ENCODE data around the gene KRTAP10-3. TPM values are rescaled to one million over a fixed set of nuclear protein-coding genes. Genes with fewer than 3 reads are reported as not detected.

KRTAP10-3 gene
- polyA plus RNA-seq, 1 experiment = not detected

DNA sequence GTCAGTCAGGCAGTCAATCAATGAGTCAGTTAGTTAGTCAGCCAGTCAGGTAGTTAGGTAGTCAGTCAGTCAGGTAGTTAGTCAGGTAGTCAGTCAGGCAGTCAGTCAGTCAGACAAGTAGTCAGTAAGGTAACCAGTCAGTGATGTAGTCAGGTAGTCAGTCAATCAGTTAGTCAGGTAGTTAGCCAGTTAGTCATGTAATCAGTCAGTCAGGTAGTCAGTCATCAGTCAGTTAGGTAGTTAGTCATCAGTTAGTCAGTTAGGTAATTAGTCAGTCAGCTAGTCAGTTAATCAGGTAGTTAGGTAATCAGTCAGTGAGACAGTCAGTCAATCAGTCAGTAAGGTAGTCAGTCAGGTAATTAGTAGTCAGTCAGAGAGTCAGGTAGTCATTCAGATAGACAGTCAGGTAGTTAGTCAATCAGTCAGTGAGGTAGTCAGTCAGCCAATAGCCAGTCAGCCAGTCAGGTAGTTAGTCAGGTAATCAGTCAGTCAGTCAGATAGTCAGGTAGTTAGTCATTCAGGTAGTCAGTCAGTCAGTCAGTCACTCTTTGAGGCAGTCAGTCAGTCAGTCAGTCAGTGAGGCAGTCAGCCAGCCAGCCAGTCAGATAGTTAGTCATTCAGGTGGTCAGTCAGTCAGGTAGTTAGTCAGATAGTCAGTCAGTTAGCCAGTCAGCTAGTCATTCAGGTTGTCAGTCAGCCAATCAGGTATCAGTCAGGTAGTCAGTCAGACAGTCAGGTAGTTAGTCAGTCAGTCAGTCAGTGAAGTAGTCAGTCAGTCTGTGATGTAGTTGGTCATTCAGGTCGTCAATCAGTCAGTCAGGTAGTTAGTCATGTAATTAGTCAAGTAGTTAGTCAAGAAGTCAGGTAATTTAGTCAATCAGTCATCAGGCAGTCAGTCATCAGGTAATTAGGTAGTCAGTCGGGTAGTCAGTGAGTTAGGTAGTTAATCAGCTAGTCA lies 33.9 kb downstream of the KRTAP10-3 start:
- TF ChIP-seq, protein P1, sequence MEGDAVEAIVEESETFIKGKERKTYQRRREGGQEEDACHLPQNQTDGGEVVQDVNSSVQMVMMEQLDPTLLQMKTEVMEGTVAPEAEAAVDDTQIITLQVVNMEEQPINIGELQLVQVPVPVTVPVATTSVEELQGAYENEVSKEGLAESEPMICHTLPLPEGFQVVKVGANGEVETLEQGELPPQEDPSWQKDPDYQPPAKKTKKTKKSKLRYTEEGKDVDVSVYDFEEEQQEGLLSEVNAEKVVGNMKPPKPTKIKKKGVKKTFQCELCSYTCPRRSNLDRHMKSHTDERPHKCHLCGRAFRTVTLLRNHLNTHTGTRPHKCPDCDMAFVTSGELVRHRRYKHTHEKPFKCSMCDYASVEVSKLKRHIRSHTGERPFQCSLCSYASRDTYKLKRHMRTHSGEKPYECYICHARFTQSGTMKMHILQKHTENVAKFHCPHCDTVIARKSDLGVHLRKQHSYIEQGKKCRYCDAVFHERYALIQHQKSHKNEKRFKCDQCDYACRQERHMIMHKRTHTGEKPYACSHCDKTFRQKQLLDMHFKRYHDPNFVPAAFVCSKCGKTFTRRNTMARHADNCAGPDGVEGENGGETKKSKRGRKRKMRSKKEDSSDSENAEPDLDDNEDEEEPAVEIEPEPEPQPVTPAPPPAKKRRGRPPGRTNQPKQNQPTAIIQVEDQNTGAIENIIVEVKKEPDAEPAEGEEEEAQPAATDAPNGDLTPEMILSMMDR (IDR thresholded peaks at IDR 0.05; ENCODE audit: low read depth, low read length) = no peak
- Histone ChIP-seq H3K27me3 (ENCODE audit: control insufficient read depth, insufficient read depth, low read length) (no peaks in the 10 kb centered on the region), H3K27ac (ENCODE audit: low read depth, low read length) (no peak overlapping the region), H3K9me3 (ENCODE audit: control insufficient read depth, insufficient read depth, low read length) (peaks cover 73% of the 10 kb centered on the region), H3K4me3 (ENCODE audit: low read depth, low read length) (no peak overlapping the region)
- ChIA-PET CTCF (no interaction called here), POLR2A (no interaction called here)
- no peak for DNase-seq (ENCODE audit: low read depth, low spot score)

DNA sequence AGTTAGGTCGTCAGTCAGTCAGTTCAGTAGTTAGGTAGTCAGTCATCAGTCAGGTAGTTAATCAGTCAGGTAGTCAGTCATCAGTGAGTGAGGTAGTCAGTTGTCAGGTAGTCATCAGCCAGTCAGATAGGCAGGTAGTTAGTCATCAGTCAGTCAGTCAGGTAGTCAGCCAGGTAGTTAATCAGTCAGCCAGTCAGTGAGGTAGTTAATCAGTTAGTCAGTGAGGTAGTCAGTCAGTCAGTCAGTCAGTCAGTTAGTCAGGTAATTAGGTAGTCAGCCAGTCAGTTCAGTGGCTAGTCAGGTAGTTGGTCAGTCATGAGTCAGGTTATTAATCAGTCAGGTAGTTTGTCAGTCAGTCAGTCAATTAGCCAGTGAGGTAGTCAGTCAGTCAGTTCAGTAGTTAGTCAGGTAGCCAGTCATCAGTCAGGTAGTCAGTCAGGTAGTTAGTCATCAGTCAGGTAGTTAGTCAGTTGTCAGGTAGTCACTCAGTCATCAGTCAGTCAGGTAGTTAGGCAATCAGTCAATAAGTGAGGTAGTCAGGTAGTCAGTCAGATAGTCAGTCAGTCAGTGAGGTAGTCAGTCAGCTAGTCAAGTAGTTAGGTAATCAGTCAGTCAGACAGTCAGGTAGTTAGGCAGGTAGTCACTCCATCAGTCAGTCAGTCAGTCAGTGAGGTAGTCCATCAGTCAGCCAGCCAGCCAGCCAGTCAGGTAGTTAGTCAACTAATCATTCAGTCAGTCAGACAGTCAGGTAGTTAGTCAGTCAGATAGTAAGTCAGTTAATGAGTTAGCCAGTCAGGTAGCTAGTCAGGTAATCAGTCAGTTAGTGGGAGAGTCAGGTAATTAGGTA lies 34.8 kb downstream of the KRTAP10-3 start:
- TF ChIP-seq, protein P1 (IDR thresholded peaks at IDR 0.05; ENCODE audit: low read depth, low read length) = no peak
- Histone ChIP-seq H3K9me3 (ENCODE audit: control insufficient read depth, insufficient read depth, low read length) (peaks cover 71% of the 10 kb centered on the region), H3K27me3 (ENCODE audit: control insufficient read depth, insufficient read depth, low read length) (no peaks in the 10 kb centered on the region), H3K27ac (ENCODE audit: low read depth, low read length) (no peak overlapping the region), H3K4me3 (ENCODE audit: low read depth, low read length) (no peak overlapping the region)
- ChIA-PET POLR2A (no interaction called here), CTCF (no interaction called here)
- no peak for DNase-seq (ENCODE audit: low read depth, low spot score)

DNA sequence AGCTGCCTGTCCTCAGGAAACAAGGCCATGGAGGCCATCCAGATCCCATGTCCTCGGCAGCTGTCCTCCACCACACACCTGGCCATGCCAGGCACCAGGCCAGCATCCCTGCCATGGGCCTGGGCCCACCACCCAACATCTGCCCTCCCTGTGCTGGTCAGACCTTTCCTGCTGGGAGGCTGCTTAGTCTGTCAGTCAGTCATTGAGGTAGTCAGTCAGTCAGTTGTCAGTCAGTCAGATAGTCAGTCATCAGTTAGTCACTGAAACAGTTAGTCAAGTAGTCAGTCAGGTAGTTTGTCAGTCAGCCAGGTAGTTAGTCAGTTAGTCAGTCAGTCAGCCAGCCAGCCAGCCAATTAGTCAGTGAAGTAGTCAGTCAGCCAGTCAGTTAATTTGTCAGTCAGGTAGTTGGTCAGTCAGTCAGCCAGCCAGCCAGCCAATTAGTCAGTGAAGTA lies 35.8 kb downstream of the KRTAP10-3 start:
- POLR2A ChIA-PET = no interaction called here
- TF ChIP-seq, protein P1 (IDR thresholded peaks at IDR 0.05; ENCODE audit: low read depth, low read length) = no peak
- CTCF ChIA-PET = no interaction called here
- no peak for DNase-seq (ENCODE audit: low read depth, low spot score)
- H3K4me3 ChIP-seq (ENCODE audit: low read depth, low read length) = no peak overlapping the region
- H3K27me3 ChIP-seq (ENCODE audit: control insufficient read depth, insufficient read depth, low read length) = no peaks in the 10 kb centered on the region
- peaks cover 65% of the 10 kb centered on the region for H3K9me3 ChIP-seq (ENCODE audit: control insufficient read depth, insufficient read depth, low read length)
- no peak overlapping the region for H3K27ac ChIP-seq (ENCODE audit: low read depth, low read length)

DNA sequence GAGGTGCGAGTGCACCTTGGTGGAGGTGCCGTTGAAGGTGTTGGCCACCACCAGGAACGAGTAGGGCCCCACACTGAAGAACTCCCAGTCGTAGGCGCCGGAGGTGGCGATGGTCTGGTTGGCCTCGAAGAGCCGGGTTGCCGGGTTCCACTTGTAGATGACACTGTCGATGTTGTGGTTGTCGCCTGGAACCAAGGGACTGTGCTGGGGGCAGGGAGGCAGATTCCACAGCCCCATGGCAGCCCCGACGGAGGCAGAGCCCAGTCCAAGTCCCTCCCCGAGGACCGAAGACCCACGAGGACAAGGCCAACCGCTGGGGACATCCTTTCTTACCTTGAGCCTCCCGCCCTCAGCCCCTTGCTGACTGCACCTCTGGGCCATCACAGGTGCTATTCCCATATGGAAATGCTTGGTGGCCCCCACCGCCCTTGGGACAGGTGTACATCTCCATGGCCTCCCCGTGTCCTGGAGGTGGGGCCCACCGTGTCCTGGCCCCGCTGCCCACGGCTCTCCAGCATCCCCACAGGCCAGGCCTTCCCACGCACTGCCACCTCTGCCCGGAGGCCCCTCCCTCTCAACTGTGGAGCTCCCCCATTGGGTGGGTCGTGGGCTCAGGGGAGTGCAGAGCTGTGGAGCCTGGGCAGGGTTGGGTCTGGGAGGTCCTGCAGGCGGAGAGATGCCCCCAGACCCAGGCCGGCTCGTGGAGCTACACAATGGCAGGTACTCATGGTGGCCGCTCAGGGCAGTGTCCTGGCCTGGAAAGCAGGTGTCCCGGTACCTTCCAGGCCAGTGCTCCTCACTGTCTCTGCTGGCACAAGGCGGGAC lies 36.5 kb downstream of the KRTAP10-3 start:
- no peak for DNase-seq (ENCODE audit: low read depth, low spot score)
- Histone ChIP-seq H3K4me3 (ENCODE audit: low read depth, low read length) (no peak overlapping the region), H3K9me3 (ENCODE audit: control insufficient read depth, insufficient read depth, low read length) (peaks cover 64% of the 10 kb centered on the region), H3K27ac (ENCODE audit: low read depth, low read length) (no peak overlapping the region), H3K27me3 (ENCODE audit: control insufficient read depth, insufficient read depth, low read length) (no peaks in the 10 kb centered on the region)
- TF ChIP-seq, protein P1 (IDR thresholded peaks at IDR 0.05; ENCODE audit: low read depth, low read length) = no peak
- ChIA-PET POLR2A (no interaction called here), CTCF (no interaction called here)
